Keratinocyte (primary cell): ENCODE measurements around the gene CAPRIN2. TPM values are rescaled to one million over a fixed set of nuclear protein-coding genes. Genes with fewer than 3 reads are reported as not detected.

Experiments
- DNase-seq: peaks from one replicate; pipeline ENCODE4 v3.0.0-alpha.2; 2011; ENCODE audit warnings: low read depth, missing footprints, low spot score
- FAIRE-seq: peaks from 2 replicates; lab custom pipeline; 2011; peaks lifted over from hg19 to GRCh38; lab: Jason Lieb, UNC
- H2AFZ ChIP-seq: 2 replicates; pipeline ENCODE4 v1.6.0; 2012; ENCODE audit warnings: low read length, control low read depth, inconsistent platforms; ENCODE audit not compliant: control insufficient read depth
- H3K27ac ChIP-seq: 2 replicates; pipeline ENCODE4 v1.5.1; 2011; ENCODE audit warnings: low read length; ENCODE audit not compliant: control insufficient read depth, insufficient read depth
- H3K27me3 ChIP-seq: 3 replicates; pipeline ENCODE4 v1.6.0; 2011; ENCODE audit warnings: low read length; ENCODE audit not compliant: control insufficient read depth, insufficient read depth; ENCODE audit errors: extremely low read depth
- H3K36me3 ChIP-seq, 2 experiments: 2 replicates in 1 of 2; 3 replicates in 1 of 2; pipeline ENCODE4 v1.5.1; 2011; ENCODE audit warnings: low read length in 2 of 2, mild to moderate bottlenecking in 1 of 2; ENCODE audit not compliant: control insufficient read depth in 2 of 2, insufficient read depth in 2 of 2; ENCODE audit errors: extremely low read depth in 1 of 2
- H3K4me1 ChIP-seq: 3 replicates; pipeline ENCODE4 v1.5.1; 2011; ENCODE audit warnings: low read length; ENCODE audit not compliant: control insufficient read depth, insufficient read depth; ENCODE audit errors: extremely low read depth
- H3K4me2 ChIP-seq: 3 replicates; pipeline ENCODE4 v1.6.0; 2011; ENCODE audit warnings: low read depth, low read length; ENCODE audit not compliant: control insufficient read depth, insufficient read depth; ENCODE audit errors: extremely low read depth
- H3K4me3 ChIP-seq, 3 experiments: fragments of 200-600 bp in 1 of 3; sonication (generic) in 1 of 3; 2 replicates in 2 of 3; 3 replicates in 1 of 3; pipeline ENCODE4 v1.5.1; 2011 to 2016; ENCODE audit warnings: low read length in 3 of 3, mild to moderate bottlenecking in 3 of 3, control low read depth in 2 of 3, inconsistent platforms in 1 of 3, low read depth in 1 of 3, mixed read lengths in 1 of 3, mixed run types in 1 of 3, moderate library complexity in 1 of 3; ENCODE audit not compliant: control insufficient read depth in 2 of 3, insufficient read depth in 2 of 3; ENCODE audit errors: extremely low read depth in 1 of 3
- H3K79me2 ChIP-seq: 2 replicates; pipeline ENCODE4 v1.6.0; 2012; ENCODE audit warnings: low read length; ENCODE audit not compliant: control insufficient read depth, insufficient read depth
- H3K9ac ChIP-seq: 3 replicates; pipeline ENCODE4 v1.6.0; 2011; ENCODE audit warnings: low read length; ENCODE audit not compliant: control insufficient read depth, insufficient read depth; ENCODE audit errors: extremely low read depth
- H3K9me1 ChIP-seq: 3 replicates; pipeline ENCODE4 v1.6.0; 2011; ENCODE audit warnings: low read length; ENCODE audit not compliant: control insufficient read depth, insufficient read depth; ENCODE audit errors: extremely low read depth
- H3K9me3 ChIP-seq: 2 replicates; pipeline ENCODE4 v1.5.1; 2012; ENCODE audit warnings: low read depth, low read length; ENCODE audit not compliant: control insufficient read depth
- H4K20me1 ChIP-seq: 3 replicates; pipeline ENCODE4 v1.6.0; 2011; ENCODE audit warnings: low read length; ENCODE audit not compliant: control insufficient read depth, insufficient read depth; ENCODE audit errors: extremely low read depth
- CTCF ChIP-seq, 3 experiments: IDR thresholded peaks in 1 of 3; conservative IDR thresholded peaks in 1 of 3; optimal IDR thresholded peaks in 1 of 3; 2 replicates in 2 of 3; 3 replicates in 1 of 3; pipeline versions ENCODE3 to v1.5.1; 2011; ENCODE audit warnings: low read length in 3 of 3, mild to moderate bottlenecking in 3 of 3, moderate library complexity in 2 of 3, control low read depth in 1 of 3, inconsistent platforms in 1 of 3; ENCODE audit not compliant: insufficient read depth in 2 of 3; ENCODE audit errors: extremely low read depth in 1 of 3
- EZH2 ChIP-seq: IDR thresholded peaks from one replicate; pipeline ENCODE4 v1.6.1; 2012; ENCODE audit warnings: inconsistent platforms, mild to moderate bottlenecking, low read length, moderate library complexity
- dilution Hi-C: fragments of 300-500 bp; cut with MboI; formaldehyde crosslinking; loops from one replicate; pipeline ENCODE4 v1.7.0; 2020; ENCODE audit warnings: low sequenced_read_pairs; ENCODE audit not compliant: extremely low pct_ligation_motif_present
- polyA plus RNA-seq, 5 experiments: library from polyadenylated mRNA; depleted of rRNA in 3 of 5; stranded (reverse) in 3 of 5; stranded (forward) in 1 of 5; unstranded in 1 of 5; fragments of >200 nt; gene quantifications; 1 replicate in 1 of 5; 2 replicates in 3 of 5; 3 replicates in 1 of 5; pipeline versions ENCODE4 v1.2.1 to v1.2.3, GENCODE V29; 2011 to 2012; ENCODE audit warnings: missing spikeins in 2 of 5, low read depth in 1 of 5, low replicate concordance in 1 of 5

CAPRIN2 gene
- polyA plus RNA-seq, 1 donor (not counting 4 experiments of a cell fraction or from before 2014, with no cell fraction given), result 32.4 TPM

DNA sequence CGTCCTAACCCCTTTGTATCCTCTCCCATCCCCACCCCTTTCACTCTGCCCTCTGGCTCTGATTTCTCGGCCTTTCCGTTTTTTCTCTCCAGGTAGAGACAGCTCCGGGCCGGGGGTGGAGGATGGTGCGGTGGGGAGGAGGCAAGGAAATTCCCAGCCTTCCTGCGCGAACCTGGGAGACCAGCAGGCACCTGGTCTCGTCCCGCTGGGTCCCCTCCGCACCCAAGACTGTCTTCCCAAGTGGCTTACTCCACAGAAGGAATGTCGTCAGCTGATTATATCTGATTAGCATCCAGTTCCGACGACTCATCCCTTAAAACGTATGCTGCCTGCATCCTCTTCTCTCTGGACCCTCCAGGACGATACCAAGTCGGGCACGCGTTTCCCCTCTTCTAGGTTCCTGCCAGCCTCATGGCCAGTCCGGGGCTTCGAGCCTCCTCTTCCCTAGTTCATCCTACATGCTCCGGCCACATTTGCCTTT is 42.2 kb upstream of the CAPRIN2 start:
- peak overlapping the region; percentile 87 for H3K4me2 ChIP-seq
- TF ChIP-seq EZH2 (no peak), CTCF (optimal IDR thresholded peaks at IDR 0.05 in 1 of 3, IDR thresholded peaks at IDR 0.05 in 1 of 3, conservative IDR thresholded peaks at IDR 0.05 in 1 of 3; ENCODE audit: extremely low read depth in 1 of 3, insufficient read depth in 2 of 3, low read length in 3 of 3) (no peak)
- H2AFZ ChIP-seq, result peak overlapping the region; percentile 77
- DNase-seq, result no peak
- dilution Hi-C loops, result no loop called here
- peaks cover 36% of the 10 kb centered on the region for H3K4me1 ChIP-seq
- no peaks in the 10 kb centered on the region for H4K20me1 ChIP-seq
- H3K9ac ChIP-seq, result peak overlapping the region; percentile 81
- peaks cover 2% of the 10 kb centered on the region for H3K9me1 ChIP-seq
- peak overlapping the region; percentile 87 for H3K27ac ChIP-seq
- no peaks in the 10 kb centered on the region for H3K27me3 ChIP-seq
- H3K79me2 ChIP-seq, result no peaks in the 10 kb centered on the region
- no peaks in the 10 kb centered on the region for H3K36me3 ChIP-seq
- H3K9me3 ChIP-seq, result no peaks in the 10 kb centered on the region
- peak overlapping the region; percentile 49 to 74 (median 72) for H3K4me3 ChIP-seq
- FAIRE-seq, result peak; percentile 56

DNA sequence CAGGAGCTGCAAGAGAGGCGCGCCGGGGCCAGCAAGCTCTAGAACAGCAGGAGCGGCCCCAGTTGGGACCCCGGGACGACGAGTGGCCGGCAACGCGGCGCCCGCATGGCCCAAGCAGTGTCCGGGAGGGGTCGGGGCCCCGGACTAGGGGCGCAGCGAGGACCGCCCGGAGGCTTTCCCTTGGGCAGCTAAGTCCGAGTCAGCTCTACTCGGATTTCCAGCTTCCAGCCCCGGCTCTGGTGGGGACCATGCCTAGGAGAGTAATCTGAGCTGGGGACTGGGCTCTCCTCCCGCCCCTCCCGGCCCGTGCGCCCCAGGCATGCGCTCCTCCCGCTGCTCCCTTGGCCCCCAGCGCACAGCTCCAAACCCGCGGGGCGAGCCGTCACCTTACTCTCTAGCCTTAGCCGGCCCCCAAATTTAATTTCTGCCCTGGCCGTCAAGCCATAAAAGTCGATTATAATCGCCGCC is 41.6 kb upstream of the CAPRIN2 start:
- Histone ChIP-seq H2AFZ (peak overlapping the region; percentile 51), H3K9me1 (no peaks in the 10 kb centered on the region), H3K27me3 (no peaks in the 10 kb centered on the region), H3K36me3 (no peaks in the 10 kb centered on the region), H3K27ac (peak overlapping the region; percentile 87), H3K4me3 (peak overlapping the region; percentile 49 to 74 (median 72)), H3K9me3 (no peaks in the 10 kb centered on the region), H3K4me2 (peak overlapping the region; percentile 87), H3K79me2 (no peaks in the 10 kb centered on the region), H3K4me1 (peaks cover 42% of the 10 kb centered on the region), H4K20me1 (no peaks in the 10 kb centered on the region), H3K9ac (peak overlapping the region; percentile 81)
- dilution Hi-C loops, result no loop called here
- TF ChIP-seq EZH2, result no peak
- no peak for TF ChIP-seq CTCF (optimal IDR thresholded peaks at IDR 0.05 in 1 of 3, IDR thresholded peaks at IDR 0.05 in 1 of 3, conservative IDR thresholded peaks at IDR 0.05 in 1 of 3; ENCODE audit: extremely low read depth in 1 of 3, insufficient read depth in 2 of 3, low read length in 3 of 3)
- DNase-seq (no peak), FAIRE-seq (no peak)
